HG03457 (cell line): ENCODE results near the gene RBKS.

Experiments
- ATAC-seq: cut with Tn5 transposase; IDR thresholded peaks from one replicate; pipeline ENCODE4 v1.9.1; 2021; ENCODE audit warnings: moderate number of reproducible peaks; ENCODE audit not compliant: unreplicated experiment

RBKS gene

GRCh38 chr2:27738349-27739057, 151.7 kb downstream of the RBKS start:
- no peak for ATAC-seq

GRCh38 chr2:27737676-27738348, 152.4 kb downstream of the RBKS start:
- no peak for ATAC-seq

GRCh38 chr2:27736890-27737204, 153.3 kb downstream of the RBKS start:
- no peak for ATAC-seq

- no peak for ATAC-seq
These were observed 153.9 kb downstream of the RBKS start for GRCh38 chr2:27736031-27736889.

- ATAC-seq, result no peak
These were observed 154.8 kb downstream of the RBKS start for GRCh38 chr2:27735263-27735904.

GRCh38 chr2:27734305-27734704, 155.9 kb downstream of the RBKS start:
- no peak for ATAC-seq
